Nephron progenitor cell (in vitro differentiated cells): ENCODE data around the gene RIPPLY2.

Source experiments
- DNase-seq: peaks from one replicate; pipeline ENCODE4 v3.0.0; 2021
- H3K27ac Mint-ChIP-seq: 2 replicates; pipeline ENCODE4 v1.8.0; 2021; ENCODE audit warnings: mild to moderate bottlenecking, moderate library complexity, mixed read lengths
- H3K27me3 Mint-ChIP-seq: 2 replicates; pipeline ENCODE4 v1.8.0; 2021; ENCODE audit warnings: mild to moderate bottlenecking, low read depth, mixed read lengths; ENCODE audit not compliant: poor library complexity
- H3K36me3 Mint-ChIP-seq: 2 replicates; pipeline ENCODE4 v1.8.0; 2021; ENCODE audit warnings: low read depth, mixed read lengths
- H3K4me1 Mint-ChIP-seq: 2 replicates; pipeline ENCODE4 v1.8.0; 2021; ENCODE audit warnings: mixed read lengths
- H3K4me3 Mint-ChIP-seq: 2 replicates; pipeline ENCODE4 v1.8.0; 2021; ENCODE audit warnings: mild to moderate bottlenecking, moderate library complexity, mixed read lengths
- H3K9me3 Mint-ChIP-seq: 2 replicates; pipeline ENCODE4 v1.8.0; 2021; ENCODE audit warnings: mild to moderate bottlenecking, moderate library complexity, mixed read lengths
- TF ChIP-seq, protein P1 (sequence below): fragments of 200-600 bp; sonication (generic); IDR thresholded peaks from 2 replicates; pipeline ENCODE4 v1.5.0; 2021; ENCODE audit warnings: antibody characterized with exemption

RIPPLY2 gene

DNA sequence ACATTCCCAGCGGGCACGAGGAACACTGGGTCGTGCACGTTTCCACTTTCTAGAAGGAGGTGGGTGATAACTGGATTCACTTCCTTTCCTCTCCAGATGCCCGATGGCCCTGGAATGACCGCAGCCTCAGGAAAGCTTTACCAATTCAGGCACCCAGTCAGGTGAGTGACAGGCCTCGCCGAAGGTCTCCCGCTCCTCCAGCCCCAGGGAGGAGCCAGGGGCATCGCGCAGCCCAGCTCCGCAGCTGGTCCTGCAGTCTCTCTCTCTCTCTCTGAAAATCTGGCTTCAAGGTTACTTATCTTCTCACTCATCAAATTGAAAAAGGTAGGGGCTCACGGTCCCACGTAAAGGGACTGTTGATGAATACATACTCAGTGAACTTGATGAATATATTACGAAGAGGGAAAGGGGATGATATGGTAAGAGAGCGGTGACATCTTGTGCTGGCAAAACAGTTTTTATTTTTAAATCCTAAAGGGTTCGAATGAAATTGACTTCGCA lies 891 bp downstream of the RIPPLY2 start:
- no peaks in the 10 kb centered on the region for H3K36me3 Mint-ChIP-seq
- peak overlapping the region; percentile 86 for H3K4me3 Mint-ChIP-seq
- no peaks in the 10 kb centered on the region for H3K9me3 Mint-ChIP-seq
- no peak overlapping the region for H3K27ac Mint-ChIP-seq
- H3K4me1 Mint-ChIP-seq = peaks cover 19% of the 10 kb centered on the region
- no peak for DNase-seq
- peaks cover 80% of the 10 kb centered on the region for H3K27me3 Mint-ChIP-seq
- TF ChIP-seq, protein P1, sequence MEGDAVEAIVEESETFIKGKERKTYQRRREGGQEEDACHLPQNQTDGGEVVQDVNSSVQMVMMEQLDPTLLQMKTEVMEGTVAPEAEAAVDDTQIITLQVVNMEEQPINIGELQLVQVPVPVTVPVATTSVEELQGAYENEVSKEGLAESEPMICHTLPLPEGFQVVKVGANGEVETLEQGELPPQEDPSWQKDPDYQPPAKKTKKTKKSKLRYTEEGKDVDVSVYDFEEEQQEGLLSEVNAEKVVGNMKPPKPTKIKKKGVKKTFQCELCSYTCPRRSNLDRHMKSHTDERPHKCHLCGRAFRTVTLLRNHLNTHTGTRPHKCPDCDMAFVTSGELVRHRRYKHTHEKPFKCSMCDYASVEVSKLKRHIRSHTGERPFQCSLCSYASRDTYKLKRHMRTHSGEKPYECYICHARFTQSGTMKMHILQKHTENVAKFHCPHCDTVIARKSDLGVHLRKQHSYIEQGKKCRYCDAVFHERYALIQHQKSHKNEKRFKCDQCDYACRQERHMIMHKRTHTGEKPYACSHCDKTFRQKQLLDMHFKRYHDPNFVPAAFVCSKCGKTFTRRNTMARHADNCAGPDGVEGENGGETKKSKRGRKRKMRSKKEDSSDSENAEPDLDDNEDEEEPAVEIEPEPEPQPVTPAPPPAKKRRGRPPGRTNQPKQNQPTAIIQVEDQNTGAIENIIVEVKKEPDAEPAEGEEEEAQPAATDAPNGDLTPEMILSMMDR = no peak

DNA sequence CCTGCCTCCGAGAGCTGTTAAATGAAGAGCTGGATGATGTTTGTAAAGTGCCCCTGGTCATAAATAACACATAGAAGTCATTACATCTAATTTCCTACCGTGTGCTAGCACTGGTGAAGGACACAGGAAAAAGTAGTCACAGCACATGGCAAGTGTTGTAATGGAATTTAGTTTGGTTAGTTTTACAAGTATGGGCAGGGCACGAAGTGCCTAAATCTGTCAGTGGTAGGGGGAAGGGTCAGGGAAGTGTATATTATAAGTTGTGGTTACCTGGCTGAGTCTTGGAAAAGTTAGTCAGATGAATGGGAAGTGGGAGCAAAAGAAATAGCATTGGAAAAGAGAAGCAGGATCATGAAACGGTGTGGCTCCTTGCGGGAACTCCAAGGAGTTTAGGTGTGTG lies 1.6 kb downstream of the RIPPLY2 start:
- TF ChIP-seq, protein P1 = no peak
- Mint-ChIP-seq H3K36me3 (no peaks in the 10 kb centered on the region), H3K9me3 (no peaks in the 10 kb centered on the region), H3K27me3 (peaks cover 74% of the 10 kb centered on the region), H3K4me3 (no peak overlapping the region), H3K27ac (no peak overlapping the region), H3K4me1 (peaks cover 19% of the 10 kb centered on the region)
- no peak for DNase-seq

GRCh38 chr6:83859410-83860358 lies 6.5 kb downstream of the RIPPLY2 start, which contains the start of gene CYB5R4:
Gene CYB5R4, plus strand, starts transcription at chr6:83859689. Its CDS starts 94 bp downstream, at chr6:83859783.
- H3K4me3 Mint-ChIP-seq = peak within 1 kb of the TSS; percentile 97

DNA sequence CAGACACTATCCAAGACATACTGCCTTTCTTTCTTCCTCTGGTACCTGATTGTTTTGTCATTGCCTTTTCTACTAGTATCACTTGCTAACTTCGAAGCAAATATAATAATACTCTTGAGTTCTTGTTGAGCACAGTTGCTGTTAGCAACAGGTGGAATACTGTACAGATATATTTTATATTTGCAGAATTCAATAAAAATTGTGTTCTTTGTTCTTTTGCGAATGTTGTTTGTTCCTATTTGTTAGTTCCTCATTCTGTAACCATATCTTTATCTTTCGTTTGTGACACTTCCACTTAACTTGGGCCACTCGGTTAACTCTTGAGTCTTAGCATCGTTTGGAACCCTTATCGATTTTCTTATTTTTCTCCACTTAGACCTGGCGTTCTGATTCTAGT lies 7.2 kb downstream of the RIPPLY2 start:
- peaks cover 16% of the 10 kb centered on the region for H3K4me1 Mint-ChIP-seq
- peaks cover 8% of the 10 kb centered on the region for H3K36me3 Mint-ChIP-seq
- TF ChIP-seq, protein P1 = no peak
- peaks cover 22% of the 10 kb centered on the region for H3K27me3 Mint-ChIP-seq
- peak overlapping the region; percentile 97 for H3K4me3 Mint-ChIP-seq
- H3K27ac Mint-ChIP-seq = no peak overlapping the region
- DNase-seq = no peak
- no peaks in the 10 kb centered on the region for H3K9me3 Mint-ChIP-seq

More at GRCh38 chr6:83859410-83860358, 6.5 kb downstream of the RIPPLY2 start, which contains the start of gene CYB5R4:
- Mint-ChIP-seq H3K27ac (peak within 1 kb of the TSS; percentile 52), H3K9me3 (no peaks in the 10 kb centered on the region), H3K27me3 (peaks cover 28% of the 10 kb centered on the region), H3K36me3 (peaks cover 2% of the 10 kb centered on the region), H3K4me1 (peaks cover 16% of the 10 kb centered on the region)
- DNase-seq = peak; percentile 97
- TF ChIP-seq, protein P1 = no peak

DNA sequence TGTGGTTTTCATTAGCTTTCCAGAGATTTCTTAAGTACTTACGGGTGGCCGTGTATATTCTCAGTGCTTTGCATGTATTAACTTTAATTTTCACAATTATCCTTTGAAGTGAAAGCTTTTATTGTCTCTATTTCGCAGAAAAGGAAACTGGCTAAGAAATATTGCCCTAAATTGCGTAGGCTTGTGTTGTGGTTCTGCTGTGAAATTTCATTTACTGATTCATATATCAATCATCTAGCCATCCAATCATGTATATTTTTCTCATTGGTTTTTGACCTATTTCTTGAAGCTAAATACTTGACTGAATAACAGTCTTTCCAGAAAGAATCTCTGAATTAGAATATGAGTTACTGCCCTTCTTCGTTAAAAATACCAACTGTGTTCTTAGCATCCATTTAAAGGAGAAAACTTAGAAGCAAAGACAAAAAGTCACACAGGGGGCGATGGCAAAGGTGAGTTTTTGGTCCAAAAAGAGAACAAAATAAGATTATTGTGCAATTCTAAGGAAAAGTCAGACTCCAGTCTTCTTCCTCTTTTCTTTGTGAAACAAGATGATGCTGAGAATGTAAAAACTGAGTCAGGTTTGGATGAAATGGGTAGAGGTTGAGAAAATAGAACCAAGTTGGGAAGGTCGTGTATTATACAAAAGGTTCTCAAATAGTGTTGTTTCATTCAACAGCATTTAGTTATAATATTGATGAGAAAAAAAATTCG lies 7.8 kb downstream of the RIPPLY2 start:
- H3K4me3 Mint-ChIP-seq = peak overlapping the region; percentile 97
- no peaks in the 10 kb centered on the region for H3K9me3 Mint-ChIP-seq
- peaks cover 14% of the 10 kb centered on the region for H3K36me3 Mint-ChIP-seq
- no peak for DNase-seq
- H3K4me1 Mint-ChIP-seq = peaks cover 16% of the 10 kb centered on the region
- TF ChIP-seq, protein P1 = no peak
- peaks cover 16% of the 10 kb centered on the region for H3K27me3 Mint-ChIP-seq
- no peak overlapping the region for H3K27ac Mint-ChIP-seq
